Keratinocyte (primary cell): ENCODE results near the gene FRY. TPM values are rescaled to one million over a fixed set of nuclear protein-coding genes. Genes with fewer than 3 reads are reported as not detected.

Experiments
- DNase-seq: peaks from one replicate; pipeline ENCODE4 v3.0.0-alpha.2; 2011; ENCODE audit warnings: low read depth, missing footprints, low spot score
- FAIRE-seq: peaks from 2 replicates; lab custom pipeline; 2011; peaks lifted over from hg19 to GRCh38; lab: Jason Lieb, UNC
- H2AFZ ChIP-seq: 2 replicates; pipeline ENCODE4 v1.6.0; 2012; ENCODE audit warnings: low read length, control low read depth, inconsistent platforms; ENCODE audit not compliant: control insufficient read depth
- H3K27ac ChIP-seq: 2 replicates; pipeline ENCODE4 v1.5.1; 2011; ENCODE audit warnings: low read length; ENCODE audit not compliant: control insufficient read depth, insufficient read depth
- H3K27me3 ChIP-seq: 3 replicates; pipeline ENCODE4 v1.6.0; 2011; ENCODE audit warnings: low read length; ENCODE audit not compliant: control insufficient read depth, insufficient read depth; ENCODE audit errors: extremely low read depth
- H3K36me3 ChIP-seq, 2 experiments: 2 replicates in 1 of 2; 3 replicates in 1 of 2; pipeline ENCODE4 v1.5.1; 2011; ENCODE audit warnings: low read length in 2 of 2, mild to moderate bottlenecking in 1 of 2; ENCODE audit not compliant: control insufficient read depth in 2 of 2, insufficient read depth in 2 of 2; ENCODE audit errors: extremely low read depth in 1 of 2
- H3K4me1 ChIP-seq: 3 replicates; pipeline ENCODE4 v1.5.1; 2011; ENCODE audit warnings: low read length; ENCODE audit not compliant: control insufficient read depth, insufficient read depth; ENCODE audit errors: extremely low read depth
- H3K4me2 ChIP-seq: 3 replicates; pipeline ENCODE4 v1.6.0; 2011; ENCODE audit warnings: low read depth, low read length; ENCODE audit not compliant: control insufficient read depth, insufficient read depth; ENCODE audit errors: extremely low read depth
- H3K4me3 ChIP-seq, 3 experiments: fragments of 200-600 bp in 1 of 3; sonication (generic) in 1 of 3; 2 replicates in 2 of 3; 3 replicates in 1 of 3; pipeline ENCODE4 v1.5.1; 2011 to 2016; ENCODE audit warnings: low read length in 3 of 3, mild to moderate bottlenecking in 3 of 3, control low read depth in 2 of 3, inconsistent platforms in 1 of 3, low read depth in 1 of 3, mixed read lengths in 1 of 3, mixed run types in 1 of 3, moderate library complexity in 1 of 3; ENCODE audit not compliant: control insufficient read depth in 2 of 3, insufficient read depth in 2 of 3; ENCODE audit errors: extremely low read depth in 1 of 3
- H3K79me2 ChIP-seq: 2 replicates; pipeline ENCODE4 v1.6.0; 2012; ENCODE audit warnings: low read length; ENCODE audit not compliant: control insufficient read depth, insufficient read depth
- H3K9ac ChIP-seq: 3 replicates; pipeline ENCODE4 v1.6.0; 2011; ENCODE audit warnings: low read length; ENCODE audit not compliant: control insufficient read depth, insufficient read depth; ENCODE audit errors: extremely low read depth
- H3K9me1 ChIP-seq: 3 replicates; pipeline ENCODE4 v1.6.0; 2011; ENCODE audit warnings: low read length; ENCODE audit not compliant: control insufficient read depth, insufficient read depth; ENCODE audit errors: extremely low read depth
- H3K9me3 ChIP-seq: 2 replicates; pipeline ENCODE4 v1.5.1; 2012; ENCODE audit warnings: low read depth, low read length; ENCODE audit not compliant: control insufficient read depth
- H4K20me1 ChIP-seq: 3 replicates; pipeline ENCODE4 v1.6.0; 2011; ENCODE audit warnings: low read length; ENCODE audit not compliant: control insufficient read depth, insufficient read depth; ENCODE audit errors: extremely low read depth
- CTCF ChIP-seq, 3 experiments: IDR thresholded peaks in 1 of 3; conservative IDR thresholded peaks in 1 of 3; optimal IDR thresholded peaks in 1 of 3; 2 replicates in 2 of 3; 3 replicates in 1 of 3; pipeline versions ENCODE3 to v1.5.1; 2011; ENCODE audit warnings: low read length in 3 of 3, mild to moderate bottlenecking in 3 of 3, moderate library complexity in 2 of 3, control low read depth in 1 of 3, inconsistent platforms in 1 of 3; ENCODE audit not compliant: insufficient read depth in 2 of 3; ENCODE audit errors: extremely low read depth in 1 of 3
- EZH2 ChIP-seq: IDR thresholded peaks from one replicate; pipeline ENCODE4 v1.6.1; 2012; ENCODE audit warnings: inconsistent platforms, mild to moderate bottlenecking, low read length, moderate library complexity
- dilution Hi-C: fragments of 300-500 bp; cut with MboI; formaldehyde crosslinking; loops from one replicate; pipeline ENCODE4 v1.7.0; 2020; ENCODE audit warnings: low sequenced_read_pairs; ENCODE audit not compliant: extremely low pct_ligation_motif_present
- polyA plus RNA-seq, 5 experiments: library from polyadenylated mRNA; depleted of rRNA in 3 of 5; stranded (reverse) in 3 of 5; stranded (forward) in 1 of 5; unstranded in 1 of 5; fragments of >200 nt; gene quantifications; 1 replicate in 1 of 5; 2 replicates in 3 of 5; 3 replicates in 1 of 5; pipeline versions ENCODE4 v1.2.1 to v1.2.3, GENCODE V29; 2011 to 2012; ENCODE audit warnings: missing spikeins in 2 of 5, low read depth in 1 of 5, low replicate concordance in 1 of 5

Gene FRY
- polyA plus RNA-seq, 1 donor (not counting 4 experiments of a cell fraction or from before 2014, with no cell fraction given): 0.80 TPM

- H3K4me3 ChIP-seq: no peak overlapping the region
- H3K4me1 ChIP-seq: peaks cover 4% of the 10 kb centered on the region
- no peak overlapping the region for H3K4me2 ChIP-seq
- TF ChIP-seq EZH2 (no peak), CTCF (optimal IDR thresholded peaks at IDR 0.05 in 1 of 3, IDR thresholded peaks at IDR 0.05 in 1 of 3, conservative IDR thresholded peaks at IDR 0.05 in 1 of 3; ENCODE audit: extremely low read depth in 1 of 3, insufficient read depth in 2 of 3, low read length in 3 of 3) (no peak)
- no peak for DNase-seq
- no peak overlapping the region for H3K27ac ChIP-seq
- dilution Hi-C loops: no loop called here
- no peak for FAIRE-seq
- no peaks in the 10 kb centered on the region for H3K27me3 ChIP-seq
- no peaks in the 10 kb centered on the region for H3K9me3 ChIP-seq
- no peaks in the 10 kb centered on the region for H3K79me2 ChIP-seq
- H3K9ac ChIP-seq: no peak overlapping the region
- H3K9me1 ChIP-seq: no peaks in the 10 kb centered on the region
- no peaks in the 10 kb centered on the region for H3K36me3 ChIP-seq
- no peak overlapping the region for H2AFZ ChIP-seq
- H4K20me1 ChIP-seq: no peaks in the 10 kb centered on the region
Measured at GRCh38 chr13:32159137-32159869, 127.7 kb downstream of the FRY start.

GRCh38 chr13:32162395-32163005 lies 130.9 kb downstream of the FRY start:
- Histone ChIP-seq H3K27me3 (no peaks in the 10 kb centered on the region), H3K79me2 (no peaks in the 10 kb centered on the region), H3K4me2 (no peak overlapping the region), H3K9me1 (no peaks in the 10 kb centered on the region), H3K4me3 (no peak overlapping the region), H3K36me3 (no peaks in the 10 kb centered on the region), H3K4me1 (peaks cover 9% of the 10 kb centered on the region), H4K20me1 (no peaks in the 10 kb centered on the region), H3K9me3 (no peaks in the 10 kb centered on the region), H3K9ac (no peak overlapping the region), H2AFZ (peak overlapping the region; percentile 35), H3K27ac (no peak overlapping the region)
- dilution Hi-C loops: no loop called here
- no peak for FAIRE-seq
- TF ChIP-seq EZH2 (no peak), CTCF (optimal IDR thresholded peaks at IDR 0.05 in 1 of 3, IDR thresholded peaks at IDR 0.05 in 1 of 3, conservative IDR thresholded peaks at IDR 0.05 in 1 of 3; ENCODE audit: extremely low read depth in 1 of 3, insufficient read depth in 2 of 3, low read length in 3 of 3) (no peak)
- no peak for DNase-seq
